Stimulated activated CD4-positive, alpha-beta T cell treated with anti-CD3 and anti-CD28 coated beads, Interleukin-2, amount 100 ng/mL, for 24 hours (primary cell): Measurements from ENCODE around the gene SH3GL1.

Source experiments
- DNase-seq, 2 donors: peaks; one replicate each; pipeline ENCODE4 v3.0.0-alpha.2; 2020

Gene SH3GL1

GRCh38 chr19:4396949-4397783, 3.2 kb downstream of the SH3GL1 start:
- no peak for DNase-seq

DNA sequence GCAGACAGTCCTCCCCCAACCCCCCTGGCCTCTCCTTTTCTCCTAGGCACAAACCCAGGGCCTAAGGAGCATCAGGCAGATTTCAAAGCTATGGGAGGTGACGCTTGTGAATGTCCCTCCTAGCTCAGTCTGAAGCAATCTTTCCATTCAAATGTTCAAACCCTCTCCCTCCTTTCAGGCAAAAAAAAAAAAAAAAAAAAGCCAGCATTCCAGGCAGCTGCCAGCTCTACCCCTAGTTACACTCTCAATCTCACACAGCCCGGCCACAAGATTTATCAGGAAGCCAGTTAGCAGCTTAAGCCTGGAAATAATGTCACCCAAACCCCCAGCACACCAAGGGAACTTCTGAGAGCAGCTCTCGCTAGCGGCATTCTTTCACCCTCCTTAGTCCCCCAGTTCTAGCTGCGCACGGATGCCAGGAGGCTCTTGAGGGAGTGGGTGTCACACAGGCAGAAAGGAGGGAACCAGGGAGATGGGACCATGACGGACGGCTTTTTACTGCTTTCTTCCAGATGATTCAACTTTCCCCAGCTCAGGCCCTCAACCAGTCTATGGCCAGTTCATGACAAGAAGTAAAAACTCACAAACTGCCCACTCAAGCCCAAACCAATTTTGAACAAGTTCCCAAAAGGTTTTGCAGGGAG, 6.3 kb downstream of the SH3GL1 start:
- DNase-seq = no peak

DNA sequence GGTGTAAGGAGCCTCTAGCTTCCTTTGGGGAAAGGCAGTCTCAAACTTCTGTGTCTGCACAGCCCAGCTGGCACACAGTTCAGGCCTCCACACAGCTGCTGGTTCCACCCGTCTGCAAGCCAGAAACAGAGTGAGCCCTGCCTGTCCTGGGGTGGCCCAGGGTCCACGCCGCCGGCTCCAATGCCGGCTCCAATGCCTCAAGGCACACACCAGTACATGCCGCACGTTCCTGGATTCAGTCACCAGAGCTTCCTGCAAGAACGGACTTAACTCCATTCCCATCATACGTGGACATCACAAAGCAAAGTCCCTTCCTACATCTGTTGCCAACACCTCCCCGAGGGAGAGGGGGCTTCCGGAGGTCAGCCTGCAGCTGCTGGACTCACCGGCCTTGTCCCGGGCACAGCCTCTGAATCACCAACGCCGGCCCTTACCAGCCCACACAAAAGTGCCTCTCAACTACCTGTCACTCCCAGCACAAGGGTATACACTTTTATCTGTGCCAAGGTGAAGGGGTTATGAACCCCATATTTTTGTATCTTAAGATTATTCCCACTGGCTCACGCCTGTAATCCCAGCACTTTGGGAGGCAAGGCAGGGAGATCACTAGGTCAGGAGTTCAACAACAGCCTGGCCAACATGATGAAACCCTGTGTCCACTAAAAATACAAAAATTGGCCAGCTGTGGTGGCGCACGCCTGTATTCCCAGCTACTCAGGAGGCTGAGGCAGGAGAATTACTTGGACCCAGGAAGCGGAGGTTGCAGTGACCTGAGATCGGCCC, 8.5 kb downstream of the SH3GL1 start:
- DNase-seq = no peak

DNA sequence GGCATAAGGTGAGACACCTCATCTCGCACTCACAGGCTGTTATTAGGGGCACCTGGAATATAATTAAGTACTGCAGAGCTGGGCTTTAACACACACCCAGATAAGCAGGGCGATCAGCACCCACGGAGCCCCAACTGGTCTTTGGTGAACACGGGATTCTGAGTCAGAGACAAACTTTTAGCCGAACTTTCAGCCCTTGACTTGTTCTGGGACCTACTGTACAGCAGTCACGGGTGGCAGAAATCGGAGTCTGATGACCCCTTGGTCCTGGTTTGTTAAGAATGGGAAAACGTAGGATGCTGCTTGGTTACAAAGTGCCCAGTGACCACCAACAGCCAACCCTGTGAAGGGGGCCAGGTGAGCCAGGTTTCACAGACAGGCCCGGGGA, 9.0 kb downstream of the SH3GL1 start:
- DNase-seq = no peak

DNA sequence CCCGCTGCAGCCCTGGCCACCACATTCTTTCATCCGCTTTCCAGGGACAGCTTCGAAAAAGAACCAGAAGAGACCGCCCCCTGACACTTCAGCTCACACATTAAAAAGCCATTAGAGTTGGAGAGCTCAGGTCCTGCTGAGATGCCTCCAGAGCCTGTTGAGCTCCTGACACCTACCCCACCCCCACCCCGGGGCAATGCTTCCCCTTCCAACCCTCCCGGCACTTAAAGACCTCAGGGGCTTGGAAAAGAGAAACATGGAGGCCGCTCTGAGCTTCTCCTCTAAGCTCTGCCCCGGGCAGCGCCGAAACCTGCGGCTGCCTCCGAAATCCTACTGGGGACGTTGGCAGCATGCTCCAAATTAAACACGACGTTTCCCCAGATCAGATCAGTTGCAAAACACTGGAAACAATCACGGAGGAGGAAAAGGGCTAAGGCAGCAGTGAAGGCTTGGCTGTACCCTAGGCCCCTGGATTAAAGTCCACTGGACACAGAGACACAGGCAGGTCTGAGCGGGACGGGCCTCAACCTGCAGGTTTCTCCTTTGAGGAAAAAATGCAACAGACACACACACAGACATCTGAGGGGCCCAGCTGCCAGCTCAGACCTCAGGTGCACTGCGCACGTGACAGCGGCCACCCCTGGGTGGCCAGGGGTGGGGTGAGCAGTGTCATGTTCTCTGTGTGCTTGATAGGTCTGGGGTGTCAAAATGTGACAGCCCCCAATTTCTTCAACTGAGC, 9.6 kb downstream of the SH3GL1 start:
- DNase-seq = no peak

DNA sequence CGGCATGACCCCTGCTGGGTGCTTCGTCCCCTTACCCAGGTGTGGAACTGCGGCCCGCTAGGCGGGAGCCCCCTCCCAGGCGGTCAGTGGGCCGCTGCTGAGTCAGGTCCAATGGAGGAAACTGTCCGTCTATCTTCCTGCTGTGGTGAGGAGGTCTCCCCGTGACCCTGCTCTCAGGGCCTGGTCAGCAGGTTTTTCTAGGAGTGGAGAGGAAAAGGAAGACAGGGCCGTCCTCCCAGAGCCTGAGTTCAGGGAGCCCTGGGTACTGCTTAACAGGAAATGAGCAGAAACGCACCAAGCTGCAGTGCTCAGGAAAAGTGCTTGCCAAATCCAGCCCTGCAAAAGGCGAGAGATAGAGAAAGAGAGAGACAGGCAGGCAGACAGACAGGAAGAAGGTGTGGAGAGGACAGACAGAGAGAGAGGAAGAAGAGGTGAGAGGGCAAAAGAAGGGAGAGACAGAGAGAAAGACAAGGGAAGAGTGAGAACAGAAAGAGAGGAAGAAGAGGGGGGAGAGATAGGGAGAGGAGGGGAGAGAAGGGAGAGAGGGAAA, 10.3 kb downstream of the SH3GL1 start:
- no peak for DNase-seq

- DNase-seq = no peak
These were observed 10.8 kb downstream of the SH3GL1 start for GRCh38 chr19:4389511-4390016.

DNA sequence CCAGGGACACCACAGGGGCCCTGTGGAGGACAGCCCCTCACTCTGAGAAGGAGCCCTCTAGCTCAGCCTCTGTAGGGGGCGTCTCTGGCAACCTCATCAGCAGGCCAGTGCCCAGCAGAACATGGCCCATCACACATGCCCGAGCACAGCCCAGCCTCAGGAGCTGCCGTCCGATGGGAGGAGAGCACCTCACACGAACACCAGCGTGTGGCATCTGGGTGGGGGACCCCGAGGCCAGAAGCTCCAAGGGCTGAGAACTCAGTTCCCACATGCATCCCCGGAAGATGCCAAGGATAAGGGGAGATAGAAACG, 11.3 kb downstream of the SH3GL1 start:
- no peak for DNase-seq

GRCh38 chr19:4388337-4389063, 11.8 kb downstream of the SH3GL1 start:
- DNase-seq = no peak

GRCh38 chr19:4386041-4386782, 14.1 kb downstream of the SH3GL1 start:
- DNase-seq = no peak

- no peak for DNase-seq
These were observed 14.9 kb downstream of the SH3GL1 start for GRCh38 chr19:4385291-4386040.

- peak; percentile 42 to 62 for DNase-seq
These were observed 20.1 kb downstream of the SH3GL1 start for GRCh38 chr19:4380254-4380727.

DNA sequence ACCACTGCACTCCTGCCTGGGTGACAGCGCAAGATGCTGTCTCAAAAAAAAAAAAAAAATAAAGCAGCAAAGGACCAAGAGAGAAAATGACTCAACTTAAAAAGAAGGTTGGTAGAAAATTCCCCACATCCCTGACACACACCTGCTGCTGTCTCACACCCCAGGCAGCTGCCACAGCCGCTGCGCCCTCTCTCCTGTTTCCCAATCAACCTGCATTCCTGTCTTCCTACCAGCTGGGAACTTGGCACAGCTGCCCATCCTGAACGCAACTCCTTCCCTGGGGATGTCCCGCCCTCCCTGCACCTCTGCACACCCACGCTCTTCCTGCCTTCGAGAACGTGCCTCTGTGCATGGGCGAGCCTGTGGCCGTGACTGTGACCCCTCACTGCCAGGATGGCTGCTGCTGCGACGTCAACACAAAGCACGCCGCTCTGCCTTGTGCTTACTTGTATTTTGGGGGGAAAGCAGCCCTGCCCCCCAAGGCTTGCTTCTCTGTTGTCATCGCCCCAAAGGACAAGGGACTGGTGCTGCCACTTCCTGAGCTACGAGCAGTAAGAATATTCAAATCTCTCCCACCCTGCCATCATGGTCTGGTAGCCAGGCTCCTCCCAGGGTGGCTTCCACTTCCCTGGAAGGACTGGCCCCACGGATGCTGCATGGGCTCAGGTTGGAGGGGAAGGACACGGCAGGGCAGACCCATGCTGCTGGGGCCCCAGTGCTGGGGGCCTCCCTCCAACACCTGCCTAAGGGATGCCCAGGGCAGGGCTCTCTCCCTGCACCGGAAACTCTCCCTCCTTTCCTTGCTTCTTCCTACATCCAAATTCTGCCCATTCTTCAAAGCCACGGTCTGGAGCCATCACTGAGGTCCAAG, 20.7 kb downstream of the SH3GL1 start:
- peak; percentile 42 to 51 for DNase-seq

DNA sequence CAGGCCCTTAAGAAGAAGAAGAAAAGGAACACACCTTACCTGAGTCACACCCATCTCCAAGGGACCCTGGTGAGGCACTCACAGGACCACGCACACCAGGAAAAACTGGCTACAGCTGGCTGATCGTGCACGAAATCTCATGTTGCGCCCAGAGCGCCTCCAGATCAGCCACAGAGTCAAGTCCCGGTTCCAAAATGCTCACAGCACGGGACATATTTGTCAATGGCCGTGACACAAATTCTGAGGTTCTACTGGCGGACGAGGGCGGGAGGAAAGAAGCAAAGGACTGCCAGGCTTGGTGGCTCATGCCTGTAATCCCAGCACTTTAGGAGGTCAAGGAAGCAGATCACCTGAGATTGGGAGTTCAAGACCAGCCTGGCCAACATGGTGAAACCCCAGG, 21.5 kb downstream of the SH3GL1 start:
- DNase-seq = no peak

DNA sequence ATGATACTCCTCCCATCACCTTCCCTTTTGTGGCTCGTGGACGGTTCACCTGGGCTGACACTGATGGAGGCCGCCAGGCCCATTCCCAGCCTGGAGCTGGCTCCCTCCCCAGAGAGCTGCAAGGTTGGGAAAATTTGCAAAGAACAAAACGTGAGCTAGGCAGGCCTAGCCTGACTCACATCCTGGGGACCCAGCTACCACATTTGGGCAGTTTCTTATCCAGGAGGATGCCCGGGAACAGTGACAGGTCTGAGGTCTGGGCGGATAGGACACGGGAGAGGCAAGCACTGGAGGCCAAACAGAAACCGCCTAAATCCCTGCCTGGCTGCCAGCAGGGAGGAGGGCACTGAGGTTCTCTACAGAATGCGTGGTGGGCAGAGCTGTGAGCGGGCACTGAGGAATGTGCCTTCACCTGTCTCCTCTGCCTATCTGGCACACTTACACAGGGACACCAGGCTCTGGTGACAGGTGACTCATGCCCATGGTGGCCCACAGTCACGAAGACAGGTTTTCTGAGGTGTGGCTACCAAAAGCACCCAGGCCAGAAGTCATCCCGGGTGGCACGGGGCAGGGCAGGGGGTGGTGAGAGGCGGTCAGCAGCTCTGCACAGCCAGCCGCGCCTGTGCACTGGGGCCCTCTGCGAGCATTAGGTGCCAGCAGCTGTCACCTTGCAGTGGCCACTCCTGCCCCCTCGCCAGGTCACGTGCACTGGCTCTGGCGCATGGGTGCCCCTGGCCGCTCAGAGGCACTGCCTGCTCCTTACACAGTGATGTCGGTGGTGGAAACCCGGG, 23.2 kb downstream of the SH3GL1 start:
- no peak for DNase-seq

DNA sequence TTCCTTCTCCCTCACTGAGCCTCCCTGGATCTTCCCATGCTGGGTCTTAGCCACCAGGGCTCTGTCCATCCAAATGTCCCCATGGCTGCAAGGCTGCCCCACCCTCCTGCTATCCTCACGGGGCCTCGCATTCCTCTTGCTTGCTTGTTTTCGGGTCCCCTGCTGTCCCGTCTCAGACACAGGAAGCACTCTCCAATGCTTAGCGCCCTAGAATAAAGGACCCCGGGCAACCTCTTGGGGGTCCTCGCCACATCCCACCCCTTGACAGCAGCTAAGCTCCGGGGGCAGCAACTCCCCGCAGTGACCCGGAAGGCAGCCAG, 23.7 kb downstream of the SH3GL1 start:
- no peak for DNase-seq

- DNase-seq = no peak
These were observed 24.2 kb downstream of the SH3GL1 start for GRCh38 chr19:4376028-4376670.
